Omental fat pad (tissue), 4 donors: ENCODE data around the gene LARGE1. TPM values are rescaled to one million over a fixed set of nuclear protein-coding genes. Genes with fewer than 3 reads are reported as not detected.
A peak's percentile ranks its signal among the peaks of the same experiment; 100 is the strongest.

Experiments used
- ATAC-seq: fragments of 150-250 bp; one replicate; pipeline ENCODE4 v1.9.1; 2016; ENCODE audit warnings: mild to moderate bottlenecking, moderate library complexity; ENCODE audit not compliant: low FRiP score
- DNase-seq: peaks from one replicate; pipeline ENCODE4 v3.0.0-alpha.2; 2019; ENCODE audit warnings: low spot score
- total RNA-seq, 4 donors: library from RNA; depleted of rRNA; stranded (reverse); fragments of >200 nt; gene quantifications; one replicate each; pipeline ENCODE4 v1.1.0, GENCODE V29; 2016
- TF ChIP-seq, protein P1 (sequence below), 3 donors: fragments of 450-650 bp; IDR thresholded peaks; one replicate each; pipeline ENCODE4 v1.5.1; 2016 to 2017; ENCODE audit warnings: antibody characterized with exemption in 3 of 3, mild to moderate bottlenecking in 3 of 3, moderate library complexity in 2 of 3

Gene LARGE1
- total RNA-seq, 4 donors from 2014 or later: 16.5 to 31.2 (median 22.3) TPM

DNA sequence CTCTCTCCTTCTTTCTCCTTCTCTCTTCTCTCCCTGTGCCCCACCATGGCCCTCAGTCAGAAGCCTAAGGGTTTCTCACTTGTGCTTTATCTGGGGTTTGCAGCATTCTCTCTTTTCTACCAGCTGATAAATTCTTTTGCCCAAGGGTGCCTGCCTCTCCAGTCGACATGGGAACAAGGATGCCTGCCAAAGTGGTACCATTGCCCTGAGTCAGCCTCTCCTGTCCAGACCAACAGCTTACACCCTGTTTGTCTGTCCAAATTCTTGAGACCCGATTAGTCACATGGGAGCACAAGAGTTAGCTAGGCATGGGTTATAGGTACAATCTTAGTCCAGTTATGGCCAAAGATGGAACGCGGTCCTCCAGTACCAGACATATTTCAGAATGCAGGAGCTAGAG, 242.7 kb downstream of the LARGE1 start:
- no peak for DNase-seq
- no peak for ATAC-seq
- TF ChIP-seq, protein P1, sequence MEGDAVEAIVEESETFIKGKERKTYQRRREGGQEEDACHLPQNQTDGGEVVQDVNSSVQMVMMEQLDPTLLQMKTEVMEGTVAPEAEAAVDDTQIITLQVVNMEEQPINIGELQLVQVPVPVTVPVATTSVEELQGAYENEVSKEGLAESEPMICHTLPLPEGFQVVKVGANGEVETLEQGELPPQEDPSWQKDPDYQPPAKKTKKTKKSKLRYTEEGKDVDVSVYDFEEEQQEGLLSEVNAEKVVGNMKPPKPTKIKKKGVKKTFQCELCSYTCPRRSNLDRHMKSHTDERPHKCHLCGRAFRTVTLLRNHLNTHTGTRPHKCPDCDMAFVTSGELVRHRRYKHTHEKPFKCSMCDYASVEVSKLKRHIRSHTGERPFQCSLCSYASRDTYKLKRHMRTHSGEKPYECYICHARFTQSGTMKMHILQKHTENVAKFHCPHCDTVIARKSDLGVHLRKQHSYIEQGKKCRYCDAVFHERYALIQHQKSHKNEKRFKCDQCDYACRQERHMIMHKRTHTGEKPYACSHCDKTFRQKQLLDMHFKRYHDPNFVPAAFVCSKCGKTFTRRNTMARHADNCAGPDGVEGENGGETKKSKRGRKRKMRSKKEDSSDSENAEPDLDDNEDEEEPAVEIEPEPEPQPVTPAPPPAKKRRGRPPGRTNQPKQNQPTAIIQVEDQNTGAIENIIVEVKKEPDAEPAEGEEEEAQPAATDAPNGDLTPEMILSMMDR (IDR thresholded peaks at IDR 0.05): no peak

- DNase-seq (no peak), ATAC-seq (no peak)
- TF ChIP-seq, protein P1 (IDR thresholded peaks at IDR 0.05): no peak
These were observed 245.9 kb downstream of the LARGE1 start for GRCh38 chr22:33674357-33674756.

DNA sequence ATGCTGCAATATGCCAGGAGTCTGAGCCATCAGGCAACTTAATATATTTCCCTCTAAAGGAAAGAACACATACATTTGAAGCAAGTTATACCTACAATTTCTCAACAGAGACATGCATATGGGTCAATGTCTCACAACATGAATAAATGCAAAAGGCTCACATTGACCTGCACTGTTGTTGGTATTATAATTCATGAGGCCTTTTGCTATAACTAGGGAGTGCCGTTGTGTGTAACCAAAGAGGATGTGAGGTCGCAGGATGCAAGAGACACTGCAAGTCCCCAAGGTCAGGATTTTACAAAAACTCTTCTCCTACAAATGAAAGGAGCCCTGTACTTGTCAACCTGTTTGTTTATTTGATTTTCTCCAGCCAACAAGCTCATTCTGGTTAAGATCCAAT, 250.5 kb downstream of the LARGE1 start:
- TF ChIP-seq, protein P1 (IDR thresholded peaks at IDR 0.05): no peak
- ATAC-seq (no peak), DNase-seq (no peak)

GRCh38 chr22:33666961-33667619, 253.2 kb downstream of the LARGE1 start:
- no peak for ATAC-seq
- DNase-seq: no peak
- TF ChIP-seq, protein P1 (IDR thresholded peaks at IDR 0.05): no peak

DNA sequence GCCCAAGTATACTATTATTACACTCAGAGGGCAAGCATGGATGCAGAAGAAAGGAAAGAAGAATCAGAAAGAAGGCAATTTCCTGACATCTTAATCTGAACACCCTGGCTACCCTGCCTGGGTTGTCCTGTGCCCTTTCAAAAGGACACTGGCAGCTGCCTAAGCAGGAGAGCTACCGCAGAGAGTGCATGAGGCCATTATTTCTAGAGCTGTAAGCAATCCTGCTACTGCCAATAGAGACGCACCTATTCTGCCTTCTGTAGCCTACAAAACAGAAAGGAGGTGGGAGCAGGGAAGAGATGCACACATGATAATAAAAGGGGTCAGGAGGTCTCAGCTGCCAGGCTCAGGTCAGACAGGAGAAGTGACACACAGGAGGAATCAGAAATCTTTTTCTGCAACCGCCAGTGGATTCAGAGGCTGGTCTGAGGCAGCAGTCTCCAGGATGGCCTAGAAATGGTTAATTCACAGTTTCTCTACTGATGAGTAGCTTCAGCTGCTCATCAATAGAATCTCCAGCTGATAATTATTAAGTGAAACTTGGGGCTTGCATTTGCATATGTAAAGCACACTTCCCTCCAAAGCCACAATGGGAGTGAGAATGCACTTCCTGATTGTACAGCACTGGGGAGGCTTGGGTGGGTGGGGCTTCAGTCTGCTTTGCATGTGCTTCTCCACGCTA, 253.9 kb downstream of the LARGE1 start:
- ATAC-seq (no peak), DNase-seq (no peak)
- TF ChIP-seq, protein P1 (IDR thresholded peaks at IDR 0.05): no peak

GRCh38 chr22:33659448-33659847, 260.8 kb downstream of the LARGE1 start:
- DNase-seq: no peak
- TF ChIP-seq, protein P1 (IDR thresholded peaks at IDR 0.05): no peak
- ATAC-seq: no peak

- ATAC-seq (peak; percentile 69), DNase-seq (peak; percentile 27)
- TF ChIP-seq, protein P1 (IDR thresholded peaks at IDR 0.05): no peak
These were observed 261.5 kb downstream of the LARGE1 start for GRCh38 chr22:33658775-33659174.
